NCI-H146 (cell line): ENCODE data around the gene OR10D3.
"Not testable (repeated sequence)": the region's sequence is repeated elsewhere in the genome, so short reads cannot be mapped to it uniquely, and the experiment has no call there.

Source experiments
- DNase-seq: peaks from one replicate; lab custom pipeline; 2025; lab: John Stamatoyannopoulos, UW

The OR10D3 gene

DNA sequence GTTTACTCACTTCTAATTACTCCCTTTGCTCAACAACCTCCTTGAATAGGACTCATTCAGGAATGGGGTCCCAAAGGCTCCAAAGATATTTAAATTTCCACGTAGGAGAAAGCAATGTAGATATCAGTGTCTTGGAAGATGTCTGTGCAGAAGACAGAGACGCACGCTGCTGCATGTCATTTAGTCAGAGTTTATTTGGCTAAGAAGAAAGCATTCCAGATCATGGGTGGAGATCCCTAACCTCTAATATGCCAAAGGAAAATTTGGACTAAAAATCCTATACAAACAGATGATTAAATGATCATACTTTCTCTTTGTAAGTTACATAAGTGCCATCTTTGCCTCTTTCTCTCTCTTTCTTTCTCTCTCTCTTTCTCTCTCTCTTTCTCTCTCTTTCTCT is at the start of gene OR10D3:
Gene OR10D3 (plus strand): TSS at position 278 of the 400 bp plus-strand sequence. CDS start 1,925 bp downstream, outside the sequence.
- no peak for DNase-seq

GRCh38 chr11:124143034-124143433 is 40.1 kb upstream of the OR10D3 start:
- no peak for DNase-seq

DNA sequence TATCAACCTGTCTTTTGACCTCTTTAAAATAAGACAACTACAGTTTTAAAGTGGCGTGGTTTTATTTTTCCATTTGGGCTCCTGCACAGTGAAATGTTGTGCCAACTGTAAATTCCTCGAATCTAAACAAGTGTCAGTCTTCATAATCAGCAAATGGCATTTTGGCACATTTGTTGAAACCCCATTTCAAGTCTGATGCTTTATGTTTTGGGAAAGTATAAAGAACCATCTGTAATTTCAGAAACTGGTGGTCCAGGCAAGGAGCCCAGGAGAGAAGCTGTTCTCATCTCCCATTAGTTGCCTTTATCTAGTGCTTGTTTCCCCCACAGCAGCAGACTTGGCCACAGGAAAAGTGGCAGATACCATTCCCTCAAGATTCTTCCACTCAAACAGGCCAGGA is 35.2 kb upstream of the OR10D3 start:
- no peak for DNase-seq

GRCh38 chr11:124150684-124151083 is 32.5 kb upstream of the OR10D3 start:
- DNase-seq = no peak

GRCh38 chr11:124152770-124153407 is 30.3 kb upstream of the OR10D3 start:
- no peak for DNase-seq

- DNase-seq = no peak
Measured at GRCh38 chr11:124153821-124154220, 29.3 kb upstream of the OR10D3 start.

DNA sequence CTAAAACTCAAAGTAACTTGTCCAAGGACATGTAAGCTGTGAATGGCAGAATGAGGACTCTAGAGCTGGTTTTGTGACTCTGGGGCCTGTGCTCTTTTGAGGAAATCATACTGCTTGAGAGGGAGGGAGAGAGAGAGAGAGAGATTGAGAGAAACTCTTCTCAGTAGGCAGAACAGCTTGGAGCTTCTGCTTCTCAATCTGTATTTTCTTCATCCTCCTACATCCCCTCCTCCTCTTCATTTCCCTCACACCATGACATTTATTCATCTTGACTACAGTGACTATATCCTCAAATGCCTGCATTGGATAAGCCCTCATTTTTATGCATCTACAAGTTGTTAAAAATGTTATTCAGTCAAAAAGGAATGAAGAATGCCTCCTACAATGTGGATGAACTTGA is 23.7 kb upstream of the OR10D3 start:
- DNase-seq = no peak

DNA sequence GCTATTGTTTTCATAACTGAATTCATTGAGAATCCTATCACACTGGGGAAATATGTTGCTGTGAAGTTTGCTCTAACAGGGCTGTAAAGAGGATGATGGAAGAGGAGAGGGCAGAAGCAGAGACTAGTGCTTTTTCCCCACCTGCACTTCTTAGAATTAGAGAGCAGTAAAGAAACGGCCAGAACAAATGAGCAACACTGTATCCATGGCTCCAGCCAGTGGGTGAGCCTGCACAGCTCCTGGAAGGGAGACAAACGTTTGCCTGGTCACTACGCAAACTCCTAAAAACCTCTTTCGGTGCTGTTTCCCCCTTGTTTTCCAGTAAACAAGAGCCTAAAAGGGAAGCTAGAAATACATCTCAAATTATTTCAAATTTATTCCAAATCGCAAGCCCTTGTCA is 22.2 kb upstream of the OR10D3 start:
- no peak for DNase-seq

DNA sequence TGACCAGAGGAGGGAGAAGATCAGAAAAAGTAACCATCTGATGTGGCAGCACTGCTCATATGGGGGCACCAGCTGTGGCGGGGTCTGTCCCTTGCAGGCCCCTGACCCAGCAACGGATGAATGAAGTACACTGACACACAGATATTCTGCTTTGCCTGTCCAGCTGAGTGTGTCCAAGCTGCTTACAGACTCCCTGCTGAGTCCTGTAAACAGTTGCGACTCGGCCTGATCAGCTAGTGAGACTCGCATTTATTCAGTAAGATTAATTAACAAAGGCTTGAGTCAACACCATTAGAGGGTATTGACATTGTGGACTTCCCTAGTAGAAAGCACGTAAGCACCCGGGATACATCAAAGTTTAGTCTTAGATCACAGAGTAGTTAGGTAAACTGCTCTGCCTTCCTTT is 15.3 kb upstream of the OR10D3 start:
- peak; percentile 65 for DNase-seq

- no peak for DNase-seq
Measured at GRCh38 chr11:124168796-124169195, 14.3 kb upstream of the OR10D3 start.

DNA sequence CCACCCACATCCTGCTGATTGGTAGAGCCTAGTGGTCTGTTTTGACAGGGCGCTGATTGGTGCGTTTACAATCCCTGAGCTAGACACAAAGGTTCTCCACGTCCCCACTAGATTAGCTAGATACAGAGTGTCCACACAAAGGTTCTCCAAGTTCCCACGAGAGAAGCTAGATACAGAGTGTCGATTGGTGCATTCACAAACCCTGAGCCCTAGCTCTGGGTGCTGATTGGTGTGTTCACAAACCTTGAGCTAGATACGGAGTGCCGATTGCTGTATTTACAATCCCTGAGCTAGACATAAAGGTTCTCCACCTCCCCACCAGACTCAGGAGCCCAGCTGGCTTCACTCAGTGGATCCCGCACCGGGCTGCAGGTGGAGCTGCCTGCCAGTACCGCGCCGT is 12.8 kb upstream of the OR10D3 start:
- DNase-seq = not testable (repeated sequence)

DNA sequence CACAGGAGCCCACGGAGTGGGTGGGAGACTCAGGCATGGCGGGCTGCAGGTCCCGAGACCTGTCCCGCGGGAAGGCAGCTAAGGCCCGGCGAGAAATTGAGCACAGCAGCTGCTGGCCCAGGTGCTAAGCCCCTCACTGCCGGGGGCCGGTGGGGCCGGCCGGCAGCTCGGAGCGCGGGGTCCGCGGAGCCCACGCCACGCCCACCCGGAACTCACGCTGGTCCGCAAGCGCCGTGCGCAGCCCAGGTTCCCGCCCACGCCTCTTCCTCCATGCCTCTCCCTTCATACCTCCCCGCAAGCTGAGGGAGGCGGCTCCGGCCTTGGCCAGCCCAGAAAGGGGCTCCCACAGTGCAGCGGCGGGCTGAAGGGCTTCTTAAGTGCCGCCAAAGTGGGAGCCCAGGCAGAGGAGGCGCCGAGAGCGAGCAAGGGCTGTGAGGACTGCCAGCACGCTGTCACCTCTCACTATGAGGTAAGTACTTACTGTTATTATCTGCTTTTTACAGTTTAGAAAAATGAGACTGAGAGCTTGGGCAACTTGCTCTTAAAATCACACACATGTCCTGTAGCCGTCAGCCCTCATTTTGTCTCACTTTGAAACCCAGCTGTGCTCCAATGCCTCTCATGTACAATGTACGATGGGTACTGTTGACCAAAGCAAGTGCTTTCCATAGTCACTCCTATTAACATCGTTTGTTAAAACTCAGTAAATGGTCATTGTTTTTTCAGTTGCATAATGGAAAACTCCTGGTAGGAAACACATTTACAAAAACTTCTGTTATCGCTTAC is 12.2 kb upstream of the OR10D3 start:
- no peak for DNase-seq

- DNase-seq = no peak
Measured at GRCh38 chr11:124172101-124172500, 11.0 kb upstream of the OR10D3 start.

DNA sequence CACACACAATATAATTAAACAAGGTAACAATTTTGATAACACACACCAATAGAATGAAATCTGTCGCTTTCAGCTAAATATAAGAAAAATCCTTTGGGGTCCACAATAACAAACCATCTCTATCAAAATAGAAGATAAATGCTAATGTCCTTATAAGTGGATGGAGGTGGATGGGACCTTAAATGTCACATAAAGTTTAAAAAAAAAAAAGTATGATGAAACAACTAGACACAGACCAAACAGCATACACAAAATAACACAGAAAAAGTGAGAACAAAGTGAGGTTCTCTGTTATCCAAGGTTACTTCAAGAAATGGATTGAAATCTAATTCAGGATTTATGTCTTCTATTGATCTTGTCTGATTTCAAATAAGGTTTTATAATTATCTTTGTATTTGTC is 10.5 kb upstream of the OR10D3 start:
- DNase-seq = no peak

DNA sequence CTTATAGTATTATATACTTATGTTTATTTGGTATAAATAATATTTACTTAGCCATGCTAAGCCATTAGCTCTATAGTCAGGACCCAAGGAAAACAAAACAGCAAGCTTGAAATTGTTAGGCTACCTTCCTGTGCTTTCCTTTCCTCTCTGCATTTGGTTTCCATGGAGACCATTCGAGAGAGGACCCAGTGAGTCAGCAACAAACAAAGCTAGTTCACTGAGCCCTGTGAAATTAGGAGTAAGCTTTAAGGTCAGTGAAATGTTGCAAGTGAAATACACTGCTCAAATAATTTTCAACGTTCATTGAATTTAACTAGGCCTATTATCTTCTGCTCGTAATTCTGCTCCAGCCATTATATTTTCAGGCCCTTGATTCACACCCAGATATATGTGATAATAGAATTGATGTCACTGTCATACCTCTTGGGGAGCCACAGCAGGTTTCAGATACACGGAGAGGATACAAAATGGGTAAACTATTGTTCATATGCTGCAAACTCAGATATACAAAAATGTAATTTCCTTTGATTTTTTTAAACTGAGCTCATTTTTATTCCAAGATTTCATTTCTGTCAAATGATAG is 9.1 kb upstream of the OR10D3 start:
- DNase-seq = peak; percentile 2

DNA sequence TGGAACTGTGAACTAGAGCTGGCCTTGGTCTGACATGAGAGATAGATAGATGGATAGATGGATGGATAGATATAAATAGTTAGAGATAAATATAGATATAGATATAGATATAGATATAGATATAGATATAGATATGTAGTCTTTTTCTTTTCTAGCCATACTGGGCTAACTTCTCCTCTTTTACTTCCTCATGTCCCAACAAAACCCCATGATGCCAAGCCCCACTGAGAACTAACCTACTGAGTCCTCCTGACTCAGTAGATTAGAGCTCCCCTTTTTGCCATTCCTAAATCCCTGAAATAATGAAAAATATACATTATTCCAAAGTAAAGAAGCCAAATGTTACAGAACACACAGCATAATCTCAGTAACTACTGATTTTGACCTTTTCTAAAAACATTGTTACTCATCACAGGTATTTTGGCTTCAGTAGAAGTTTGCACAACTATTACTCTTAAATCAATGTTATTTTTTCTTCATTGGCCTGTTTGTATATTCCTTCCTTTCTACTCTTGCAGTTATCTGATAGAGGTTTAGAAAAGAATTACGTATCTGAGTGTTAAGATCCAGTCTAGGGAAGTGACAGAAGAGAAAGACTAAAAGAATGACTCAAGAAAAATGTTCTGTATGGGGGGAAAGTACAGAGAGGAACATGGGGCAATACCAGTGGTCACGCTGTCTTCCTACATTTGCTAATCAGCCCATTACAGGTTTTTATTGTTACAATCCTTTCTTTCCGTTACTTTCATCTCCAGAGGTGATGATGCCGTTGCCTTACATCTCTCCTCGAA is 6.0 kb upstream of the OR10D3 start:
- no peak for DNase-seq

DNA sequence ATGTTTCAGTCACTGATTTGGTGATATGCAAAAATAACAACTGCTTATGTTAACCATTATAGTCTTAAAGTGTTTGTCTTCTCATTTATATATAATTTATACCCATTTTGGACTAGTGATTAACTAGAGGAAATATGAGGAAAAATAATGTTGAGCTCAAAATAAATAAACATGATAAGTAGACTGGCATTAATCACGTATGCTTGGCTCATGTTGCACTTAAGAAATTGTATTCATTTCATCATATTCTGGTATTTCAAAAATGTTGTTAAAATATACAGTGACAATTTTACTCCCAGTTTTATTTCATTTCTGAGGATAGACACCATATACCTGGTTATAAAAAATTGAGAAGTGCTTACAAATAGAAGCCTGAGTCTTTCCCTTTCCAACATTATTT is 3.8 kb upstream of the OR10D3 start:
- no peak for DNase-seq

- no peak for DNase-seq
Measured at GRCh38 chr11:124190298-124191139, 7.4 kb downstream of the OR10D3 start.

DNA sequence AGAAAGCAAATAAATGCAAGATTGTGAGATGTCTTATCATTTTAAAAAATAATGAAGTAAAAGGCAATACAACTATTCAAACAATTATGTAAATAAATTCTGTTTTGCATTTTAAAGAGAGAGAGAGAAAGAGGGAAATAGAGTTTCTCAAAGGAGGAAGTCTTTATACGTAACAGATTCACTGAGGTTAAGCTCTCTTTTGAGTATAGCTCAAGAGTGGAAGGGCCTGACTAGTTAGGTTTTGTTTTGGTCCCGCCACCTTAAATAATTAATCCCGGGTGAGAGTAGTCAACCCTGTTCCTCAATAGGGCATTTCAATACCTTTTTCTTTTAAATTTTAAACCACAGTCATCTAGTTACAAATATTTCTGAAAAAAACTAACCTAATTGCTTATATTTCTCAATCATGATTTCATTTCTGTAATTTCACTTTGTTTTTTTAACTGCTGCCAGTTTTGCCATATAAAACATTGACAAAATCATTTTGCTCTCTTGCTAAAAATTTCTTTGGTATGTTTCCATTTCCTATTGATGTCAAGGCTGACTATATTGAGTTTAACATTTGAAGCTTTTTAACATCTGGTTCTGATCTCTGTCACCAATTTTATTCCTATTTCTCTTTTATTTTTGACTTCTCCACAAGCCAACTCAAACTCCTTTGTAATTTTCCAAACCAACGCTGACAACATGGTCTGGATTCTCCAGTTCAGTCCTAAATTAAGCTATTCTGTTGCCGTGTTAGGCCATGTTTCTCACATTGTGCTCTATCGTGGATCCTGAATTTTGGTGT is 10.3 kb downstream of the OR10D3 start:
- DNase-seq = no peak

- DNase-seq = no peak
Measured at GRCh38 chr11:124194293-124195188, 11.4 kb downstream of the OR10D3 start.
